HG03354 (cell line): ENCODE results near the gene PKD1L1.
"Not testable (repeated sequence)": the region's sequence is repeated elsewhere in the genome, so short reads cannot be mapped to it uniquely, and the experiment has no call there.

Source experiments
- ATAC-seq: cut with Tn5 transposase; IDR thresholded peaks from one replicate; pipeline ENCODE4 v1.9.1; 2021; ENCODE audit warnings: mild to moderate bottlenecking; ENCODE audit not compliant: unreplicated experiment, poor library complexity, severe bottlenecking

PKD1L1 gene

DNA sequence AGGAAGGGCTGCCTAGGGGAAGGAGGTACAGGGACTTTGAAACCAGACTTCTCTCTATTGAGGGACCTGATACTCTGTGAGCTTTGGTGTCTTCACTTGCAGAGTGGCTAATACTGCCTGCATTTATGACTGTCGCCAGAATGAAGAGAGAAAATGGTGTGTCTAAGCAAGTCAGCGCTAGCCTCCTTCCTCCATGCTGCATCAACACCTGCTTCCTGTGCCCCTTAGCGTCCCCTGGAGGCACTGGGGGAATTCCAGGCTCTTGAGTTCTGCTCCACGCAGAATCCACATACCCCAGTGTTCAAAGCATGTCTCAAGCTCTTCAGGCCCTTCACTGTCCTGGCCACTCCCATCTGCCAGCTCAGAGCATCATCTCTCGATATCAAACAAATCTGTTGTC lies 140.5 kb downstream of the PKD1L1 start:
- ATAC-seq: no peak

DNA sequence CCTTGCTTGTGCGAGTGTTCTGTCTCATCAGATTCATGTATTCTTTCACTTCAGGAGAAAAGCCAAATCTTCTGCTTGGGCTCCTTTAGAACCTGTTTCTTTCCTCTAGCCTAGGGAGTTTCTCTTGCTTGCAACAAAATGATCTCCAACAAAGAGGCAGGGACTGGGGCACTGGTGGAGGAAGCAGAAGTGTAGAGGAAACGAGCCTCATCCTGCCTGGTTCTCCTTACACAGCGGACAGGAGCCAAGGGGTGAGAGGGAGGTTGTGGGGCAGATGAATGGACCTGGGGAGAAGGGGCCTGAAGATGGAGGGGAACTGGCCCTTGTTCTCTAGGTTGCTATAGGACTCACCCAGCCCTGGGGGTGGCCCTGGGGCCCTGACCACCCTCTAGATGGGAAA lies 141.1 kb downstream of the PKD1L1 start:
- no peak for ATAC-seq

DNA sequence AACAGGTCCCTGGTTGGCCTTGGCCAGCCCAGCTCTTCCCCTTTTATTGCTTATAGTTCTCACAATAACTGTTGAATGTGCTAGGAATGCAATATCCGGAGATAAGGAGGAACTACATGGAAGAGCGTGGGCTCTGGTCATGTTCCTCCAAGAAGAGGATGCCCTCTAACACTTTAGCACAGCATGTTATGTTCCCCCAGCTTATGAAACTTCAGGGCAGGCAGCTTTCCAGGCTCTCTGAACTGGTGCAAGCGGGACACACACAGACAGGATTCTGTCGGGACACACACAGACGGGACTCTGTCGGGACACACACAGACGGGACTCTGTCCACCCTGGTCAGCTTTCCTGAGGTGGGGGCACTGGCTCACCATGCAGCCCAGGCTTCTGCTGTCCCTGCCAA lies 141.6 kb downstream of the PKD1L1 start:
- ATAC-seq: no peak

DNA sequence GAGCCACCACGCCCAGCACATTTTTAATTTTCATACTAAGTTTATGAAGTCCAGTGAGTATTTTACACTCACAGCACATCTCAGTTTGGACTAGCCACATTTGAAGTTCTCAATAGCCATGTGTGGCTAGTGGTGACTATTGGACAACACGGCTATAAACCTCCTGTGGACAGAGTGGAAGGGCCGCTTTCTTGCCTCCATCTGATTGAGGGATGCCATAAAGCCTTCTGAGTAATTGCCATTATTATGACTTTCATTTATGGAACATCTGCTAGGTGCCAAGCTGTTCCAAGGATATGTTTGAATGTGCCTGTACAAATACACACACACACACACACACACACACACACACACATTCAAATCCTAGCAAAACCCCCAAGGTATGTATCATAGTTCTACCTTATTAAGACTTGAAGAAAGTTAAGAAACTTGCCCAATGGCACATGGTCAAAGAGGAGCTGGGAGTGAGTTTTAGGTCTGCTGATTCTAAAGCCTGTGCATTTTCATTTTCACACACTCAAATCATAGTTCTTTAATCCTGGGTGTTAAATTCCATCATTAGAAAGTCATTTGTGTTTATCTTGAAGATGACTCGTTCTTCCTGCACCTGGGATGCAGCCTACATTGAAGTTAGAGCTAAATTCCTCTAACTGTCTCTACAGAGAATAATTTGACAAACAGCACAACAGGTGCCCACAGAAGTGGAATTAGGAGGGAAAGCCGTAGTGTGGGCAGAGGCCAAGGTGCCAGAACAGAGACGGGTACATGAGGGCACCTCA lies 143.3 kb downstream of the PKD1L1 start:
- no peak for ATAC-seq

DNA sequence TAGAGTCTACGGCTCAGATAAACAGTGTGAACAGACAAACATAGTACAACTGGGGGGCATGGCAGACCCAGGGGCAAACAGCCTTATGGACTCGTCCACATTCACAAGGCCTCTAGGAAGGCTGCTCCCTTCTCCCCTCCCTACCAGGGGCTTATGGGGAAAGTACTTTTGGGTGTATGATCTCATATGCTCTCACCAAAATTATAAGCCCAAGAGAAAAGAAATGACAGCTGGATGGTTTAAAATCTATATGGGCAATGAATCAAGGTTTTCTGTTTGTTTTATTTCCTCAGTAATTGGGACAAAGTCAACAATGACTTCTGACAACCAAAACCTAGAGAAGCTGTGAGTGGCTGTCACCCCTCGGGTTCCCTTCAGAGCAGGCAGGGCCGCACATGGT lies 144.4 kb downstream of the PKD1L1 start:
- ATAC-seq: no peak

DNA sequence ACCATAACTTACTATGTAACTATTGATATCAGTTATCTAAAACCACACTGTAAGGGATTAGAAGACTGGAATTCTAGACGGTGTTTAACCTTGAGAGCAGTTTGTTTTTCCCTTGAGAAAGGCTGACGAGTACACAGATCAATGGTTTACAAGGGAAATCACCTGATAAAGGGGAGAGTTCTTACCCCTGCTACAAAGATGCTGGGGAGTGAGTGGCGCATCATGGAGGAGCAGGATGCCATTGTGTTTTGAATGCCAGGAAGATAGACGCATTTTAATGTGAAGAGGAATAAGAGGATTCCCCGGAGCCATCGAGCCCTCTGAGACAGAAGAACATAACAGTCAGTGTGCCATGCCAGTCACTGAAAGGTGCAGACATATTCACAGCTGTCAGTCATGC lies 145.2 kb downstream of the PKD1L1 start:
- no peak for ATAC-seq

DNA sequence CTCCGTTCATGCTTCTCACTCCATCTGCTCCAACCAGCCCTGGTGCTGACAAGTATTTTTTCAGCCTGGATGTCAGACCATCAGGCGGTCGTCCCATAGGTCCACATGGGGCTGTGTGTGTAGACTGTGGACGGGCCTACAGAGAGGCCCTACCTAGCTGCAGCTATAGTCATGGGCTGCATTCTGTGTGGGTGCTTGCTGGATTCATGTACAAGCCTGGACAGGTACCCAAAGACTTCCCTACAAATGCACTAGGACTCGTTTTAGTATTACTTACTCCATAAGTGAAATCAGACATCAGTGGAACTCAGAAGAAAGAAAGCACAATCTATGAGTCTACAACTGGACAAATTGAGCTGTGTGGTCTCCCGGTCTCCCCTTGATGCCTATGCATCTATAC lies 146.8 kb downstream of the PKD1L1 start:
- no peak for ATAC-seq

DNA sequence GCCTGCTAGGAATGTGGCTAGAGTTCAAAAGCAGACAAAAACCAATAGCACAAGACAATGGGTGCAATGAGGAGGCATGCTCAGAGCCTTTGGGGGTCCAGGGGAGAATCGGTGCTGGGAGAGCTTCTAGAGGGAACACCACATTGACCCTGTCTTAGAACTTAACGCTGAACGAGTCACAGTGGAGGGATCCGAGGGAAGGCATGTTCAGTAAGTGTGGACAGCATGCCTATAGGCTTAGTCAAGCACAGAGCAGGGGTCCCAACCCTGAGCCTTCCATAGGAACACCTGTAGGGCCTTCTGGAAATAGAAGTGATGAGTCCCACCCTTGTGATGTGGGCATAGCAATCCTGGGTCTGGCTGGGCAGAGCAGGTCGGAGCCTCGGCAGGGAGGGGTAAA lies 148.7 kb downstream of the PKD1L1 start:
- ATAC-seq: no peak

DNA sequence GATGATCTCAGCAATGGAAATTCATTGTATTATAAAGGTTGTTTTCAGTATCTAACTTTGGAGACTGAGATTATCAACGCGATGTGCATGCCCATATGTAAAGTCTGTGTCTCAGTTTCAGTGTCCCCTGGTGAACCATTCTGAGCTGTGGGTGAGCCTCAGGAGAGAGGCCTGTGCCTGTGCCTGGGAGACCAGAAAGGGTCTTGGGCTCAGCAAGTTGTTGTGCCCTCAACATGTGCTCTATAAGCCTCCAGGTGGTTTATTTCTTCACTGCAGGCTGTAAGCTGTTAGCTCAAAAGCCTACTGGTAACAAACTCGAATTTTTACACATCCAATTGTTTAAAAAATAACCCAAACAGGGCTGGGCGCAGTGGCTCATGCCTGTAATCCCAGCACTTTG lies 151.9 kb downstream of the PKD1L1 start:
- no peak for ATAC-seq

DNA sequence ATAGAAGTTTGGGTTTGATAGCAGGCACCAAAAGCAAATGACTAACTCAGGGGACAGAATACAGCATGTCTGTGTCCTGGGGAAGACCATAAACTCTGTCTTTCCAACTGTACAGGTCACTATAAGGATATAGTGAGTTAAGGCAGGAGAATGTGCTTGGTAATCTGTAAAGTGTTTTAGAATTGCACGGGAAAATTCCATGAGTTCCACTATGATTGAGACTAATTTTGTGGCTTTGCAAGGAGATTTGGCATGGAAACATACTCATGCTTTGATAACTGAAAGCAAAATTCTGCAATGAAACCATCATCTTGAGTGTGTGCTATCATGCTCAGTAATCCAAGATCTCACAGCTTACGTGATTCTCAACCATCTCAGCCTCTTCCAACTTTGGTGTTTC lies 152.6 kb downstream of the PKD1L1 start:
- ATAC-seq: no peak

DNA sequence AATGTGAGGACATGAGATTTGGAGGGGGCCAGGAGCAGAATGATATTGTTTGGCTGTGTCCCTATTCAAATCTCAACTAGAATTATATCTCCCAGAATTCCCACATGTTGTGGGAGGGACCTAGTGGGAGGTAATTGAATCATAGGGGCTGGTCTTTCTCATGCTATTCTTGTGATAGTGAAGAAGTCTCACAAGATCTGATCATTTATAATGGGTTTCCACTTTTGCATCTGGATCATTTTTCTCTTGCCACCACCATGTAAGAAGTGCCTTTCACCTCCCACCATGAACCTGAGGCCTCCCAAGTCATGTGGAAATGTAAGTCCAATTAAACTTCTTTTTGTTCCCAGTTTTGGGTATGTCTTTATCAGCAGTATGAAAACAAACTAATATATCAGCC lies 153.1 kb downstream of the PKD1L1 start:
- ATAC-seq: not testable (repeated sequence)

DNA sequence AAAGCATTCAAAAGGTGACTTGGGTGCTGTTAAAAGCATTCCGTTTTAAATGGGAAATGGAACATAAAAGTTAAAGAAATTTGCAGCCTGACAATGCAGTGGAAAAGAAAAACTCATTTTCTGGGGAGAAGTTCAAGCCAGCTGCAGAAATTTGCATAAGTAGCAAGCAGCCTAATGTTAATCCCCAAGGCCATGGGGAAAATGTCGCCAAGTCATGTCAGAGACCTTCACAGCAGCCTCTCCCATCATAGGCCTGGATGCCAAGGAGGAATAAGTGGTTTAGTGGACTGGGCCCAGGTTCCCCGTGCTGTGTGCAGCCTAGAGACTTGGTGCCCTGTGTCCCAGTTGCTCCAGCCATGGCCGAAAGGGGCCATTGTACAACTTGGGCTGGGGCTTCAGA lies 154.2 kb downstream of the PKD1L1 start:
- no peak for ATAC-seq

DNA sequence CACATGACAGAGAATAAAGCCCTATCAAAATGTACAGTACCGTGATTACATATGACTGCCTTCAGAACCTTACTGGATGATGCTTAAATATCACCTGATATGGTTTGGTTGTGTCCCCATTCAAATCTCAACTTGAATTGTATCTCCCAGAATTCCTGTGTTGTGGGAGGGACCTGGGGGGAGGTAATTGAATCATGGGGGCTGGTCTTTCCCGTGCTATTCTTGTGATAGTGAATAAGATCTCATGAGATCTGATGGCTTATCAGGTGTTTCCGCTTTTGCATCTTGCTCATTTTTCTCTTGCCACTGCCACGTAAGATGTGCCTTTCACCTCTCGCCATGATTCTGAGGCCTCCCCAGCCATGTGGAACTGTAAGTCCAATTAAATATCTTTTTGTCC lies 155.1 kb downstream of the PKD1L1 start:
- not testable (repeated sequence) for ATAC-seq

DNA sequence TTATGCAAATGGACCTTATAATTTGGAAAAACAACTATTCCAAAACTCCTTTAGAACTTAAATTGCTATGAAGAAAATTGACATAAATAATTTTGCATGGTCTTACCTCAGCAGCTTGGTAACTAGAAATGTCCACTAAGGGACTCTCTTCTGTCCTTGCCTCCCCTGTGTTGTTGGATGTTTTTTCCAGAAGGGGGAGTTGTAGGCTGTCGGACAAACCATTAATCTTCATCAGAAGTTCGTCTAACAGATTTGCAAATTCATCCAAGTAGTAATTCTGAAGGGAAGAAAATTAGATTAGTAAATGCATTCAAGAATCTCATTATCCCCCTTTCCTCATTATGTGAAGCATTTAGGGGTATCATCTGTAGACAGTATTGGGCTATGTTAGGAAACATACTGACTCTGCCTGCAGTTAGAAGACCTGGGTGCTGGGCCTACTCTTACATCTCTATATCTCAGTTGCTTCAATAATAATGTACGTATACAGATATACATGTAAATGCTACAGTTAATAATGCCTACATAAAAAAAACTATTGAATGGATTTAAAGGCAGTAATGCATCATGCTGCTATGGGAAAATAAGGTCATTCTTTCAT lies 155.6 kb downstream of the PKD1L1 start:
- no peak for ATAC-seq

DNA sequence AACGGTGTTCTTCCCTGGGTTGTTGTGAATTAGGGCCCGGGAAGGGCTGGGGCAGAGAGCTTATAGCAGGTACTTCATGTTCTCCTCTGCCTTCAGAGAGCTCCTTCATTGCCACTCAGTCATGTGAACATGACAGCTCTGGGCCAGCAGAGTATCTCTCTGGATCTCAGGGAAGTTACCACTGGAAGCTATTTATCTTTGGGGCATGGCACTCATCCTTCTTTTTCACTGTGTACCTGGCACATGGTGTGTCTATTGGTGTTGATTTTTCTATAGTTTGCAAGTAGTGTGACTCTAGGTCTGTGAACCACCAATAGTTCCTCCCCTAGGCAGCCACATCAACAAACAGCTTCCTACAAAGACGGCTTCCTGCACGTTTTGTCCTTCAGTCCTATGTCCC lies 156.6 kb downstream of the PKD1L1 start:
- no peak for ATAC-seq

DNA sequence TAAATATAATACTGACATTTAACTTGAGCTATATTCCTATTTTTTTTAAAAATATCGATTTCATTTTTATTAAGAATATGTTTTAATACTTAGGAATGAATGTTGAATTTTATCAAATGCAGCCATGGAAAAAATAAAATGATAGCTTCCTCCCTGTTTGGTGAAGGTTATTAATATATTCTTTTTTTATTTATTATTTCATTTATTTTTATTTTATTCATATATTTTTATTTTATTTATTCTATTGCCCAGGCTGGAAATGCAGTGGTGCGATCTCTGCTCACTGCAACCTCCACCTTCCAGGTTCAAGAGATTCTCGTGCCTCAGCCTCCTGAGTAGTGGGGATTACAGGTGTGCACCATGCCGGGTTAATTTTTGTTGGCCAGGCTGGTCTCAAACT lies 160.2 kb downstream of the PKD1L1 start:
- ATAC-seq: no peak

DNA sequence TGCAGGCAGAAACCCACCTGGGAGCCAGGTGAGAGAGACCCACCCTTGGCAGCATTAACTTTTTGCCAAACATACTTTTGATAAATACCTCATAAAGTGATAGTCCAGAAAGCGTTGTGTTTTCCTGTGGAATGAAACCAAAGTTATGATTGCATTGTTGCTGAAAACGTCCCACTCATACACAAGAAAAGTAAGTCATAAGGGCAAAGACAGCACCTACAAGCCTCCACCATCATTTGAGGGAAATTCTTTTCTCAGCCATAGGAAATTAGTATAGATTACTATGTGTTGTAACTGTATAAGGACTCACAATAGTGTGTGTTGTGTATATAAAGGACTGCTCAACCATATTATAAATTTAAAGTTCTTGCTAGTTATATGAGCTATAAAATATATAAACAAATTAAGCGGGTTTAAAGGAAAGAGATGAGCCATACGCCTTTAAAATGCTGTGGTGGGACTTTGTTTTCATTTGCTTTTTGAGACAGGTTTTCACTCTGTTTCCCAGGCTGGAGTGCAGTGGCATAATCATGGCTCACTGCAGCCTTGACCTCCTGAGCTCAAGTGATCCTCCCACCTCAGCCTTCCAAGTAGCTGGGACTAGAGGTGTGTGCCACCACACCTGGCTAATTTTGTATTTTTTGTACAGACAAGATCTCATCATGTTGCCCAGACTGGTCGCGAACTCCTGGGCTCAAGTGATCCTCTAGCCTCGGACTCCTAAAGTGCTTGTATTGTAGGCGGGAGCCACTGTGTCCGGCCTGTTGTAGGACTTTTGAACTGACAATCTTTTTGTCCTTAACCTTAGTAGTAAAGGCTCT lies 160.8 kb downstream of the PKD1L1 start:
- no peak for ATAC-seq

DNA sequence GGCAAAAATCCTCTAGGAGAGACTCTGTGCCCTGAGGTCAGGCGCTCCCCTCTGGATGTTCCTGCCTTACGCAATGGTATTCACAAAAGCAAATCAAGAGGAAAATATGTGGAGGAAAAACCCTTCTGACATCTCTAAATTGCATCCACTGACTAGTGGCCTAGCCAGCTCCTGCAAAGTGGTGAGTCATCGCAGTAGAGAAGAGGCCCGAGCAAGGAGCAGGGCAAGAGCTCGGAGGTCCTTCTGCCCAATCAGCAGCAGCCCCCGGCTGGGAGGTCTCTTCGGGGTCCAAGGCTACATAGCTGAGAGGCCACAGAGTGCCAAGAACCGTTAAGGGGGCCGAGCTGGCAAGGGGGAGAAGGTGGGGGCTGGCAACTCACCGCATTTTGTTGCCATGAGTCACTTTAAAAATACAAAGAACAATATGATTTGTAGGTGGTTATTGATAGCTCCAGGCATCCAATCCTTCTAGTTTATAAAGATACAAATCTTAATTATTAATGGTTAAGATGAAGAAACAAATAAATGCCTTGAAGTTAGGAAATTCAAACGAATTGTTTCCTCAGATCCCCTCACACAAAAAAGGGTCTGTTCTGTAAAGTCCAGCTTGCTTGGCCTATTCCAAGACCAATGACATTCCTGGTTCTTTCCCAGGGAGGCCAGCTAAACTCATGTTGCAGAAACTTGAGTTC lies 161.6 kb downstream of the PKD1L1 start:
- ATAC-seq: no peak

DNA sequence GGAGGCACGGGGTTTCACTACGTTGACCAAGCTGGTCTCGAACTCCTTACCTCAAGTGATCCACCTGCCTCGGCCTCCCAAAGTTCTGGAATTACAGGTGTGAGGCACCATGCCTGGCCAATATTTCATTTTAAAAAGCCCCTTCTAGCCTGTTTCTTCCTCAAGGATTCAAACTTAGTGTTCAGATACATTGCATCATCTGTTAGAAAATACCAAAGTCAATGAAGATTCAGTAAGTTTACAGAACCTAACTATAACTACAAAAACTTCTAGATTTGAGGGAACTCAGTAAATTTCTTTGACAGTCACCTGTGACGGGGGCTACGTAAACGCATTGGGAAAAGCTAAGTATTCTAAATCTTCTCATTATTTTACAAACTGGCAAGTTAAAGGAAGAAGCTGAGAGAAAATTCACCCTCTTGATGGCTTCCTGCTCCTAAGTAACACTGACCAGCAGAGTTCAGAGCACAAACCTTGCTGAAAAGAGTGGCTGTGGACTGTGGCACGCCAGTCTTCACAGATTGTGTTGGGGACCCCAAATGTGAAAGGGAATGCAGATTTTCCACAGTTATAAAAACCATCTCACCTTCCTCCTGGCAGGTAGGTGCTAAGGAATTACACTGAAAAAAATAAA lies 162.2 kb downstream of the PKD1L1 start:
- ATAC-seq: no peak
